GM12878 (cell line): ENCODE data around the gene RND1. TPM values are rescaled to one million over a fixed set of nuclear protein-coding genes. Genes with fewer than 3 reads are reported as not detected.

ENCODE experiments used
- ATAC-seq: fragments of 200-7000 bp; cut with Tn5 transposase; 3 replicates; pipeline ENCODE4 v1.9.1; 2020; ENCODE audit warnings: mild to moderate bottlenecking, moderate library complexity
- BruUV-seq: library from RNA; stranded (reverse); fragments of 400-500 nt; replicated peaks from 2 replicates; lab custom pipeline; 2021; lab: Mats Ljungman, UMichigan
- CTCF ChIA-PET: fragments of 300-600 bp; sonication (Branson Sonifier 250); formaldehyde crosslinking; extraction: SDS; loops from one replicate; lab custom pipeline; 2021; ENCODE audit warnings: inconsistent platforms; lab: Yijun Ruan, JAX
- POLR2A ChIA-PET: fragments of 350-600 bp; formaldehyde crosslinking; extraction: SDS; loops from one replicate; lab custom pipeline; 2021; ENCODE audit warnings: inconsistent platforms; lab: Charles Lee
- RAD21 ChIA-PET: fragments of 300-600 bp; sonication (Branson Sonifier 250); formaldehyde crosslinking; loops from one replicate; lab custom pipeline; 2023; ENCODE audit warnings: antibody characterized with exemption; ENCODE audit not compliant: unreplicated experiment; lab: Charles Lee
- SMC1A ChIA-PET: fragments of 300-600 bp; sonication (Branson Sonifier 250); formaldehyde crosslinking; loops from one replicate; lab custom pipeline; 2023; ENCODE audit not compliant: unreplicated experiment, uncharacterized antibody; lab: Charles Lee
- DNase-seq: peaks from one replicate; pipeline ENCODE4 v3.0.0-alpha.2; 2011; ENCODE audit warnings: low read depth, low spot score
- FAIRE-seq: peaks from 3 replicates; lab custom pipeline; 2011; peaks lifted over from hg19 to GRCh38; lab: Jason Lieb, UNC
- H2AFZ ChIP-seq: 2 replicates; pipeline ENCODE4 v1.6.0; 2011; ENCODE audit warnings: low read depth, low read length, control low read depth; ENCODE audit not compliant: control insufficient read depth
- H3K27ac ChIP-seq: 2 replicates; pipeline ENCODE4 v1.5.1; 2011; ENCODE audit warnings: control low read depth; ENCODE audit not compliant: control insufficient read depth, insufficient read depth
- H3K27me3 ChIP-seq, 2 experiments: replicated peaks in 1 of 2; 2 replicates each; pipeline versions ENCODE4 v1.6.0 to v1.6.1; 2011; ENCODE audit warnings: low read length in 1 of 2; ENCODE audit not compliant: control insufficient read depth in 2 of 2, insufficient read depth in 2 of 2
- H3K36me3 ChIP-seq, 2 experiments: 2 replicates each; pipeline ENCODE4 v1.5.1; 2011; ENCODE audit warnings: low read length in 1 of 2; ENCODE audit not compliant: control insufficient read depth in 2 of 2, insufficient read depth in 2 of 2
- H3K4me1 ChIP-seq: 2 replicates; pipeline ENCODE4 v1.6.1; 2011; ENCODE audit warnings: mild to moderate bottlenecking, low read length, moderate library complexity, mixed read lengths; ENCODE audit not compliant: control insufficient read depth, insufficient read depth
- H3K4me2 ChIP-seq: 2 replicates; pipeline ENCODE4 v1.6.0; 2011; ENCODE audit warnings: control low read depth; ENCODE audit not compliant: control insufficient read depth, insufficient read depth
- H3K4me3 ChIP-seq: fragments of 200-600 bp; sonication (generic); 2 replicates; pipeline ENCODE4 v1.5.1; 2016
- H3K79me2 ChIP-seq: 2 replicates; pipeline ENCODE4 v1.6.0; 2011; ENCODE audit warnings: low read length; ENCODE audit not compliant: control insufficient read depth, insufficient read depth
- H3K9ac ChIP-seq: 2 replicates; pipeline ENCODE4 v1.8.0; 2011; ENCODE audit warnings: low read length, control low read depth, mixed read lengths; ENCODE audit not compliant: control insufficient read depth, insufficient read depth
- H3K9me3 ChIP-seq: replicated peaks from 3 replicates; pipeline ENCODE4 v1.5.1; 2011; ENCODE audit warnings: mild to moderate bottlenecking, low read length; ENCODE audit not compliant: control insufficient read depth, insufficient read depth
- H4K20me1 ChIP-seq: 2 replicates; pipeline ENCODE4 v1.6.0; 2011; ENCODE audit not compliant: control insufficient read depth, insufficient read depth
- DPF2 ChIP-seq: fragments of 450-650 bp; IDR thresholded peaks from 2 replicates; pipeline ENCODE4 v1.6.1; 2017; ENCODE audit warnings: mild to moderate bottlenecking
- E2F4 ChIP-seq: IDR thresholded peaks from 2 replicates; pipeline ENCODE4 v1.6.1; 2012; ENCODE audit warnings: low read depth, low read length, improper control_type of control experiment
- FOXK2 ChIP-seq: fragments of 450-650 bp; IDR thresholded peaks from 2 replicates; pipeline ENCODE4 v1.6.1; 2017; ENCODE audit warnings: mild to moderate bottlenecking, moderate library complexity
- GABPA ChIP-seq: IDR thresholded peaks from 2 replicates; pipeline ENCODE4 v1.6.1; 2014; ENCODE audit warnings: antibody characterized with exemption, low read depth, mild to moderate bottlenecking, inconsistent platforms
- HCFC1 ChIP-seq: fragments of 150-350 bp; IDR thresholded peaks from 2 replicates; pipeline ENCODE4 v1.6.1; 2014; ENCODE audit warnings: low read length
- HDAC2 ChIP-seq: fragments of 200-600 bp; sonication (generic); IDR thresholded peaks from 2 replicates; pipeline ENCODE4 v1.6.1; 2017
- HSF1 ChIP-seq: fragments of 150-350 bp; IDR thresholded peaks from 2 replicates; pipeline ENCODE4 v1.6.1; 2014; ENCODE audit warnings: mild to moderate bottlenecking, low read depth, low read length
- IKZF1 ChIP-seq: fragments of 450-650 bp; conservative IDR thresholded peaks from 2 replicates; pipeline ENCODE4 v1.6.1; 2017; ENCODE audit warnings: antibody characterized with exemption, mild to moderate bottlenecking
- KLF5 ChIP-seq: fragments of 450-650 bp; IDR thresholded peaks from 2 replicates; pipeline ENCODE4 v1.6.1; 2014; ENCODE audit warnings: mild to moderate bottlenecking; ENCODE audit not compliant: partially characterized antibody
- NFXL1 ChIP-seq: fragments of 450-650 bp; IDR thresholded peaks from 2 replicates; pipeline ENCODE4 v1.6.1; 2017; ENCODE audit warnings: antibody characterized with exemption, mild to moderate bottlenecking, borderline replicate concordance
- NFYB ChIP-seq: IDR thresholded peaks from 2 replicates; pipeline ENCODE4 v1.6.1; 2011; ENCODE audit warnings: low read depth, mild to moderate bottlenecking, low read length, improper control_type of control experiment, moderate library complexity; ENCODE audit not compliant: insufficient read depth
- NKRF ChIP-seq: fragments of 450-650 bp; conservative IDR thresholded peaks from 2 replicates; pipeline ENCODE4 v1.6.1; 2017; ENCODE audit warnings: mild to moderate bottlenecking, moderate library complexity
- PKNOX1 ChIP-seq: fragments of 450-650 bp; IDR thresholded peaks from 2 replicates; pipeline ENCODE4 v1.6.1; 2016; ENCODE audit warnings: mild to moderate bottlenecking
- SIN3A ChIP-seq: IDR thresholded peaks from 2 replicates; pipeline ENCODE4 v1.6.1; 2012; ENCODE audit warnings: low read depth, low read length, improper control_type of control experiment
- SMC3 ChIP-seq: IDR thresholded peaks from 2 replicates; pipeline ENCODE4 v1.6.1; 2011; ENCODE audit warnings: low read length, improper control_type of control experiment, borderline replicate concordance
- ZNF274 ChIP-seq: IDR thresholded peaks from one replicate; pipeline ENCODE4 v1.8.0; 2011; ENCODE audit not compliant: insufficient read length, insufficient read depth
- ZNF384 ChIP-seq: IDR thresholded peaks from 2 replicates; pipeline ENCODE4 v1.6.1; 2012; ENCODE audit warnings: low read depth, mild to moderate bottlenecking, low read length, improper control_type of control experiment, borderline replicate concordance
- WGBS: methylation state at CpG from one replicate; pipeline ENCODE4 v1.1.6; 2016; ENCODE audit warnings: low lambda C conversion rate; ENCODE audit not compliant: insufficient replicate concordance, insufficient coverage; ENCODE audit errors: missing lambda C conversion rate; 5-methylcytosine and 5-hydroxymethylcytosine counted together
- in situ Hi-C: fragments of 300-500 bp; cut with MboI; formaldehyde crosslinking; loops from 9 replicates; pipeline ENCODE4 v1.14.3; 2018; ENCODE audit warnings: mixed read lengths
- intact Hi-C: fragments of 100-400 bp; cut with micrococcal nuclease; formaldehyde crosslinking; loops from one replicate; pipeline ENCODE4 v1.14.2; 2022; ENCODE audit not compliant: unreplicated experiment
- polyA plus RNA-seq, 11 experiments: library from polyadenylated mRNA; depleted of rRNA in 4 of 11; unstranded in 6 of 11; stranded (reverse) in 5 of 11; fragments of >200 nt; fragmentation: Nextera tagmentation in 4 of 11; fragmentation: Illumina TruSeq in 1 of 11; extraction: Ambion mirVana in 4 of 11; extraction: Trizol in 1 of 11; gene quantifications; 1 replicate in 1 of 11; 2 replicates in 10 of 11; pipeline versions ENCODE4 v1.2.1 to v1.2.3, GENCODE V29; 2011 to 2016; ENCODE audit warnings: inconsistent platforms in 2 of 11, missing spikeins in 2 of 11, low read depth in 1 of 11
- total RNA-seq, 4 experiments: library from RNA; depleted of rRNA in 3 of 4; stranded (reverse); fragments of >200 nt in 3 of 4; fragmentation: Illumina TruSeq in 1 of 4; extraction: Trizol in 1 of 4; gene quantifications; 2 replicates each; pipeline versions ENCODE4 v1.2.1 to v1.2.3, GENCODE V29; 2013 to 2021

RND1 gene
- total and polyA plus RNA-seq, 10 of the 15 experiments (the other 5 are each of a cell fraction or from before 2014, with no cell fraction given) = 0.24 to 5.1 (median 1.5) TPM

GRCh38 chr12:48818831-48819590 is 46.7 kb downstream of the RND1 start:
- H3K9ac ChIP-seq = no peak overlapping the region
- no peaks in the 10 kb centered on the region for H3K9me3 ChIP-seq
- peak overlapping the region; percentile 94 for H3K4me2 ChIP-seq
- WGBS = 14% methylated on average over 33 of the region's 37 CpGs
- CTCF ChIA-PET = interaction anchor here (0.7 to 5.7 kb wide), 4 partner anchors 24 to 72 kb away, joined by 3 to 58 read pairs (median 6); partner anchors contain the start of gene DDX23
- DNase-seq = no peak
- peak overlapping the region; percentile 15; the same call in 1 of the 2 replicates for H2AFZ ChIP-seq
- no peak overlapping the region for H3K27ac ChIP-seq
- H3K4me1 ChIP-seq = peaks cover 7% of the 10 kb centered on the region
- RAD21 ChIA-PET = no interaction called here
- in situ Hi-C loops (no loop called here), intact Hi-C loops (no loop called here)
- SMC1A ChIA-PET = interaction anchor here (0.7 to 1.9 kb wide), 4 partner anchors 24 to 1441 kb away, joined by 3 to 9 read pairs (median 4); partner anchors contain the start of gene DDX23
- no peaks in the 10 kb centered on the region for H3K79me2 ChIP-seq
- H4K20me1 ChIP-seq = no peaks in the 10 kb centered on the region
- POLR2A ChIA-PET = interaction anchor here (1.3 kb wide), 1 partner anchor 10 kb away, joined by 4 read pairs; no protein-coding TSS in a partner anchor
- H3K4me3 ChIP-seq = peak overlapping the region; percentile 48; the same call in 1 of the 2 replicates
- FAIRE-seq = no peak
- H3K36me3 ChIP-seq = no peaks in the 10 kb centered on the region
- ATAC-seq = no peak
- BruUV-seq = no TSS peak
- peaks cover 3% of the 10 kb centered on the region in 2 experiments; a peak in 3 of 4 replicates for H3K27me3 ChIP-seq
- TF ChIP-seq NFXL1 = no peak
- 0 out of 2 replicates have a peak, but pooled peaks have one; percentile 6 for TF ChIP-seq NFYB
- no peak for TF ChIP-seq SMC3
- no peak for TF ChIP-seq ZNF384
- no peak for TF ChIP-seq HSF1
- TF ChIP-seq HCFC1 = no peak
- no peak for TF ChIP-seq KLF5
- no peak for TF ChIP-seq DPF2
- TF ChIP-seq ZNF274 = no peak
- TF ChIP-seq IKZF1 = no peak
- no peak for TF ChIP-seq SIN3A
- no peak for TF ChIP-seq GABPA
- no peak for TF ChIP-seq E2F4
- TF ChIP-seq PKNOX1 = no peak
- no peak for TF ChIP-seq FOXK2
- TF ChIP-seq NKRF = 0 out of 2 replicates have a peak, but pooled peaks have one; percentile 32
- TF ChIP-seq HDAC2 = no peak
